Testis (tissue), 2 donors: ENCODE data around the gene CHIA.

Source experiments
- POLR2A ChIP-seq: fragments of 450-650 bp; IDR thresholded peaks from one replicate; pipeline ENCODE4 v1.6.1; 2017; ENCODE audit warnings: antibody characterized with exemption, mild to moderate bottlenecking, moderate library complexity
- TF ChIP-seq, protein P1 (sequence below), 3 experiments: fragments of 450-650 bp in 2 of 3; fragments of 200-600 bp in 1 of 3; sonication (generic) in 1 of 3; IDR thresholded peaks; one replicate each; pipeline ENCODE4 v1.5.1; 2016 to 2019; ENCODE audit warnings: antibody characterized with exemption in 3 of 3, mild to moderate bottlenecking in 2 of 3, moderate library complexity in 1 of 3

- TF ChIP-seq, protein P1, sequence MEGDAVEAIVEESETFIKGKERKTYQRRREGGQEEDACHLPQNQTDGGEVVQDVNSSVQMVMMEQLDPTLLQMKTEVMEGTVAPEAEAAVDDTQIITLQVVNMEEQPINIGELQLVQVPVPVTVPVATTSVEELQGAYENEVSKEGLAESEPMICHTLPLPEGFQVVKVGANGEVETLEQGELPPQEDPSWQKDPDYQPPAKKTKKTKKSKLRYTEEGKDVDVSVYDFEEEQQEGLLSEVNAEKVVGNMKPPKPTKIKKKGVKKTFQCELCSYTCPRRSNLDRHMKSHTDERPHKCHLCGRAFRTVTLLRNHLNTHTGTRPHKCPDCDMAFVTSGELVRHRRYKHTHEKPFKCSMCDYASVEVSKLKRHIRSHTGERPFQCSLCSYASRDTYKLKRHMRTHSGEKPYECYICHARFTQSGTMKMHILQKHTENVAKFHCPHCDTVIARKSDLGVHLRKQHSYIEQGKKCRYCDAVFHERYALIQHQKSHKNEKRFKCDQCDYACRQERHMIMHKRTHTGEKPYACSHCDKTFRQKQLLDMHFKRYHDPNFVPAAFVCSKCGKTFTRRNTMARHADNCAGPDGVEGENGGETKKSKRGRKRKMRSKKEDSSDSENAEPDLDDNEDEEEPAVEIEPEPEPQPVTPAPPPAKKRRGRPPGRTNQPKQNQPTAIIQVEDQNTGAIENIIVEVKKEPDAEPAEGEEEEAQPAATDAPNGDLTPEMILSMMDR (IDR thresholded peaks at IDR 0.05), result no peak
- TF ChIP-seq POLR2A, result no peak
These were observed 19.7 kb upstream of the CHIA start for GRCh38 chr1:111270771-111271463.
